GM12878 (cell line): ENCODE data around the gene CCL7. TPM values are rescaled to one million over a fixed set of nuclear protein-coding genes. Genes with fewer than 3 reads are reported as not detected.

Experiments used
- ATAC-seq: fragments of 200-7000 bp; cut with Tn5 transposase; 3 replicates; pipeline ENCODE4 v1.9.1; 2020; ENCODE audit warnings: mild to moderate bottlenecking, moderate library complexity
- BruUV-seq: library from RNA; stranded (reverse); fragments of 400-500 nt; replicated peaks from 2 replicates; lab custom pipeline; 2021; lab: Mats Ljungman, UMichigan
- CTCF ChIA-PET: fragments of 300-600 bp; sonication (Branson Sonifier 250); formaldehyde crosslinking; extraction: SDS; loops from one replicate; lab custom pipeline; 2021; ENCODE audit warnings: inconsistent platforms; lab: Yijun Ruan, JAX
- POLR2A ChIA-PET: fragments of 350-600 bp; formaldehyde crosslinking; extraction: SDS; loops from one replicate; lab custom pipeline; 2021; ENCODE audit warnings: inconsistent platforms; lab: Charles Lee
- RAD21 ChIA-PET: fragments of 300-600 bp; sonication (Branson Sonifier 250); formaldehyde crosslinking; loops from one replicate; lab custom pipeline; 2023; ENCODE audit warnings: antibody characterized with exemption; ENCODE audit not compliant: unreplicated experiment; lab: Charles Lee
- SMC1A ChIA-PET: fragments of 300-600 bp; sonication (Branson Sonifier 250); formaldehyde crosslinking; loops from one replicate; lab custom pipeline; 2023; ENCODE audit not compliant: unreplicated experiment, uncharacterized antibody; lab: Charles Lee
- DNase-seq: peaks from one replicate; pipeline ENCODE4 v3.0.0-alpha.2; 2011; ENCODE audit warnings: low read depth, low spot score
- FAIRE-seq: peaks from 3 replicates; lab custom pipeline; 2011; peaks lifted over from hg19 to GRCh38; lab: Jason Lieb, UNC
- H2AFZ ChIP-seq: 2 replicates; pipeline ENCODE4 v1.6.0; 2011; ENCODE audit warnings: low read depth, low read length, control low read depth; ENCODE audit not compliant: control insufficient read depth
- H3K27ac ChIP-seq: 2 replicates; pipeline ENCODE4 v1.5.1; 2011; ENCODE audit warnings: control low read depth; ENCODE audit not compliant: control insufficient read depth, insufficient read depth
- H3K27me3 ChIP-seq, 2 experiments: replicated peaks in 1 of 2; 2 replicates each; pipeline versions ENCODE4 v1.6.0 to v1.6.1; 2011; ENCODE audit warnings: low read length in 1 of 2; ENCODE audit not compliant: control insufficient read depth in 2 of 2, insufficient read depth in 2 of 2
- H3K36me3 ChIP-seq, 2 experiments: 2 replicates each; pipeline ENCODE4 v1.5.1; 2011; ENCODE audit warnings: low read length in 1 of 2; ENCODE audit not compliant: control insufficient read depth in 2 of 2, insufficient read depth in 2 of 2
- H3K4me1 ChIP-seq: 2 replicates; pipeline ENCODE4 v1.6.1; 2011; ENCODE audit warnings: mild to moderate bottlenecking, low read length, moderate library complexity, mixed read lengths; ENCODE audit not compliant: control insufficient read depth, insufficient read depth
- H3K4me2 ChIP-seq: 2 replicates; pipeline ENCODE4 v1.6.0; 2011; ENCODE audit warnings: control low read depth; ENCODE audit not compliant: control insufficient read depth, insufficient read depth
- H3K4me3 ChIP-seq: fragments of 200-600 bp; sonication (generic); 2 replicates; pipeline ENCODE4 v1.5.1; 2016
- H3K79me2 ChIP-seq: 2 replicates; pipeline ENCODE4 v1.6.0; 2011; ENCODE audit warnings: low read length; ENCODE audit not compliant: control insufficient read depth, insufficient read depth
- H3K9ac ChIP-seq: 2 replicates; pipeline ENCODE4 v1.8.0; 2011; ENCODE audit warnings: low read length, control low read depth, mixed read lengths; ENCODE audit not compliant: control insufficient read depth, insufficient read depth
- H3K9me3 ChIP-seq: replicated peaks from 3 replicates; pipeline ENCODE4 v1.5.1; 2011; ENCODE audit warnings: mild to moderate bottlenecking, low read length; ENCODE audit not compliant: control insufficient read depth, insufficient read depth
- H4K20me1 ChIP-seq: 2 replicates; pipeline ENCODE4 v1.6.0; 2011; ENCODE audit not compliant: control insufficient read depth, insufficient read depth
- BCL11A ChIP-seq: IDR thresholded peaks from 2 replicates; pipeline ENCODE4 v1.6.1; 2011; ENCODE audit warnings: low read depth, low read length
- NR2F1 ChIP-seq: fragments of 450-650 bp; conservative IDR thresholded peaks from 2 replicates; pipeline ENCODE4 v1.6.1; 2017; ENCODE audit warnings: mild to moderate bottlenecking
- PAX5 ChIP-seq: IDR thresholded peaks from 2 replicates; pipeline ENCODE4 v1.6.1; 2011; ENCODE audit warnings: low read depth, low read length, borderline replicate concordance
- RUNX3 ChIP-seq: IDR thresholded peaks from 2 replicates; pipeline ENCODE4 v1.6.1; 2012; ENCODE audit warnings: low read length, inconsistent platforms
- SPI1 ChIP-seq: IDR thresholded peaks from 2 replicates; pipeline ENCODE4 v1.6.1; 2011; ENCODE audit warnings: low read depth, mild to moderate bottlenecking, low read length, moderate library complexity, borderline replicate concordance; ENCODE audit not compliant: insufficient read depth
- whole genome bisulfite sequencing: methylation state at CpG from one replicate; pipeline ENCODE4 v1.1.6; 2016; ENCODE audit warnings: low lambda C conversion rate; ENCODE audit not compliant: insufficient replicate concordance, insufficient coverage; ENCODE audit errors: missing lambda C conversion rate; 5-methylcytosine and 5-hydroxymethylcytosine counted together
- in situ Hi-C: fragments of 300-500 bp; cut with MboI; formaldehyde crosslinking; loops from 9 replicates; pipeline ENCODE4 v1.14.3; 2018; ENCODE audit warnings: mixed read lengths
- intact Hi-C: fragments of 100-400 bp; cut with micrococcal nuclease; formaldehyde crosslinking; loops from one replicate; pipeline ENCODE4 v1.14.2; 2022; ENCODE audit not compliant: unreplicated experiment
- polyA plus RNA-seq, 11 experiments: library from polyadenylated mRNA; depleted of rRNA in 4 of 11; unstranded in 6 of 11; stranded (reverse) in 5 of 11; fragments of >200 nt; fragmentation: Nextera tagmentation in 4 of 11; fragmentation: Illumina TruSeq in 1 of 11; extraction: Ambion mirVana in 4 of 11; extraction: Trizol in 1 of 11; gene quantifications; 1 replicate in 1 of 11; 2 replicates in 10 of 11; pipeline versions ENCODE4 v1.2.1 to v1.2.3, GENCODE V29; 2011 to 2016; ENCODE audit warnings: inconsistent platforms in 2 of 11, missing spikeins in 2 of 11, low read depth in 1 of 11
- total RNA-seq, 4 experiments: library from RNA; depleted of rRNA in 3 of 4; stranded (reverse); fragments of >200 nt in 3 of 4; fragmentation: Illumina TruSeq in 1 of 4; extraction: Trizol in 1 of 4; gene quantifications; 2 replicates each; pipeline versions ENCODE4 v1.2.1 to v1.2.3, GENCODE V29; 2013 to 2021
- TF ChIP-seq, protein P1 (sequence below): fragments of 450-650 bp; conservative IDR thresholded peaks from 2 replicates; pipeline ENCODE4 v1.6.1; 2017; ENCODE audit warnings: mild to moderate bottlenecking, moderate library complexity

CCL7 gene
- total and polyA plus RNA-seq, 10 of the 15 experiments (the other 5 are each of a cell fraction or from before 2014, with no cell fraction given), result not detected

DNA sequence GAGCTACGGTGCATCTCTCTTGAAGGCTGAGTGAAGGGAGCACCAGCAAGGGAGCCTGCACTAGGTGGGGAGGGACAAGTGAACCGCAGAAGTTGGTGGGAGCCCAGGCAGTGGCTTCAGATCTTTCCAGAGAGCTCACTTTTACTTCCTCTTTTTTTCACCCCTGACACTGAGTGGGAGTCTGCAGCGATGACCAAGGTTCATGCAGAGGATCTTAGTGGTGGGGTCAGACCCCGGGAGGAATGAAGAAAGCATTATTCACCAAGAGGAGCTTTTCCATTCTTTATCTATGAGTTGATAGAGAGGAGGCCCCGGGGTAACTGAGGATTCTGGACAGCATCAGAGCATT is 18.0 kb upstream of the CCL7 start:
- TF ChIP-seq, protein P1, sequence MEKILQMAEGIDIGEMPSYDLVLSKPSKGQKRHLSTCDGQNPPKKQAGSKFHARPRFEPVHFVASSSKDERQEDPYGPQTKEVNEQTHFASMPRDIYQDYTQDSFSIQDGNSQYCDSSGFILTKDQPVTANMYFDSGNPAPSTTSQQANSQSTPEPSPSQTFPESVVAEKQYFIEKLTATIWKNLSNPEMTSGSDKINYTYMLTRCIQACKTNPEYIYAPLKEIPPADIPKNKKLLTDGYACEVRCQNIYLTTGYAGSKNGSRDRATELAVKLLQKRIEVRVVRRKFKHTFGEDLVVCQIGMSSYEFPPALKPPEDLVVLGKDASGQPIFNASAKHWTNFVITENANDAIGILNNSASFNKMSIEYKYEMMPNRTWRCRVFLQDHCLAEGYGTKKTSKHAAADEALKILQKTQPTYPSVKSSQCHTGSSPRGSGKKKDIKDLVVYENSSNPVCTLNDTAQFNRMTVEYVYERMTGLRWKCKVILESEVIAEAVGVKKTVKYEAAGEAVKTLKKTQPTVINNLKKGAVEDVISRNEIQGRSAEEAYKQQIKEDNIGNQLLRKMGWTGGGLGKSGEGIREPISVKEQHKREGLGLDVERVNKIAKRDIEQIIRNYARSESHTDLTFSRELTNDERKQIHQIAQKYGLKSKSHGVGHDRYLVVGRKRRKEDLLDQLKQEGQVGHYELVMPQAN, result no peak
- TF ChIP-seq PAX5 (no peak), BCL11A (peak; percentile 5; the same call in 1 of the 2 replicates), NR2F1 (peak; percentile 84), RUNX3 (peak; percentile 66), SPI1 (0 out of 2 replicates have a peak, but pooled peaks have one; percentile 6)
- TF ChIP-seq, all 136 proteins: peak for 4
- Histone ChIP-seq H3K4me2 (peak overlapping the region; percentile 30; the same call in 1 of the 2 replicates), H4K20me1 (no peaks in the 10 kb centered on the region), H3K9me3 (no peaks in the 10 kb centered on the region), H3K4me3 (no peak overlapping the region), H3K4me1 (peaks cover 16% of the 10 kb centered on the region), H3K79me2 (no peaks in the 10 kb centered on the region), H3K27ac (no peak overlapping the region), H2AFZ (no peak overlapping the region), H3K36me3 (no peaks in the 10 kb centered on the region), H3K27me3 (peaks cover 1 to 17% of the 10 kb centered on the region in 2 experiments; a peak in 3 of 4 replicates), H3K9ac (no peak overlapping the region)
- 19% methylated on average over 5 of the region's 5 CpGs for WGBS
- DNase-seq (peak; percentile 7), FAIRE-seq (no peak), ATAC-seq (peak; percentile 89)
- RAD21 ChIA-PET, result no interaction called here
- intact Hi-C loops (no loop called here), in situ Hi-C loops (no loop called here)
- no TSS peak for BruUV-seq
- SMC1A ChIA-PET, result no interaction called here
- POLR2A ChIA-PET, result no interaction called here
- CTCF ChIA-PET, result interaction anchor here (0.5 to 1.9 kb wide), 4 partner anchors 18 to 110 kb away, joined by 3 to 6 read pairs (median 4); no protein-coding TSS in a partner anchor
